ENCODE data around the gene CTCFL.

DNA sequence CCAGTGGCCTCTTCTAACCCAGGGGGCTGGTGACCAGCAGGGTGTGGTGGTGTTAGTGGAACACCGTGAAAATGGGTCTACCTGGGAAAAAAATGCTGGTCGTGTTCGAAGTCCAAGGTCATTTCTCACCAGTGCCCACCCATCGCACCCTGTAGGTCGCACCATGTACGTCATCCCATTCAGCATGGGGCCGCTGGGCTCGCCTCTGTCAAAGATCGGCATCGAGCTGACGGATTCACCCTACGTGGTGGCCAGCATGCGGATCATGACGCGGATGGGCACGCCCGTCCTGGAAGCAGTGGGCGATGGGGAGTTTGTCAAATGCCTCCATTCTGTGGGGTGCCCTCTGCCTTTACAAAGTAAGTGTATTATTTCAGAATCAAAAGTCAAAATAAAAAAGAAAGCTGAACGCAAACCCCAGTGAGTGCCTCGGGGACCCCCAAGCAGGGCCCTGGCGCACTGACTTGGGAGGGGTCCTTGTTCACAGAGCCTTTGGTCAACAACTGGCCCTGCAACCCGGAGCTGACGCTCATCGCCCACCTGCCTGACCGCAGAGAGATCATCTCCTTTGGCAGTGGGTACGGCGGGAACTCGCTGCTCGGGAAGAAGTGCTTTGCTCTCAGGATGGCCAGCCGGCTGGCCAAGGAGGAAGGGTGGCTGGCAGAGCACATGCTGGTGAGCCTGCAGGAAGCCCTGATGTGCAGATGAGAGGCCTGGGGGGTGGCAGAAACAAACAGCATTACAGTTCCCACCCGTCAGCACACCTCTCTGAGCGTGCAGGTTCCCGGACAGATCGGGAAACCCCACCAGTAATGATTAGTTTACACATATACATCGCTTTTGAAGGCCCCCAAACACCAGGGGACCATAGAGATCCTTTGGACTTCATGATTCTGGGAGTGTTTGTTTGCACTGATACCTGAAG, 37.9 kb upstream of the CTCFL start:
- TF ChIP-seq TAF1 (conservative IDR thresholded peaks at IDR 0.05) = no peak
- peak; percentile 52 for TF ChIP-seq FOXA1 (IDR thresholded peaks at IDR 0.05)
- TF ChIP-seq, protein P1, sequence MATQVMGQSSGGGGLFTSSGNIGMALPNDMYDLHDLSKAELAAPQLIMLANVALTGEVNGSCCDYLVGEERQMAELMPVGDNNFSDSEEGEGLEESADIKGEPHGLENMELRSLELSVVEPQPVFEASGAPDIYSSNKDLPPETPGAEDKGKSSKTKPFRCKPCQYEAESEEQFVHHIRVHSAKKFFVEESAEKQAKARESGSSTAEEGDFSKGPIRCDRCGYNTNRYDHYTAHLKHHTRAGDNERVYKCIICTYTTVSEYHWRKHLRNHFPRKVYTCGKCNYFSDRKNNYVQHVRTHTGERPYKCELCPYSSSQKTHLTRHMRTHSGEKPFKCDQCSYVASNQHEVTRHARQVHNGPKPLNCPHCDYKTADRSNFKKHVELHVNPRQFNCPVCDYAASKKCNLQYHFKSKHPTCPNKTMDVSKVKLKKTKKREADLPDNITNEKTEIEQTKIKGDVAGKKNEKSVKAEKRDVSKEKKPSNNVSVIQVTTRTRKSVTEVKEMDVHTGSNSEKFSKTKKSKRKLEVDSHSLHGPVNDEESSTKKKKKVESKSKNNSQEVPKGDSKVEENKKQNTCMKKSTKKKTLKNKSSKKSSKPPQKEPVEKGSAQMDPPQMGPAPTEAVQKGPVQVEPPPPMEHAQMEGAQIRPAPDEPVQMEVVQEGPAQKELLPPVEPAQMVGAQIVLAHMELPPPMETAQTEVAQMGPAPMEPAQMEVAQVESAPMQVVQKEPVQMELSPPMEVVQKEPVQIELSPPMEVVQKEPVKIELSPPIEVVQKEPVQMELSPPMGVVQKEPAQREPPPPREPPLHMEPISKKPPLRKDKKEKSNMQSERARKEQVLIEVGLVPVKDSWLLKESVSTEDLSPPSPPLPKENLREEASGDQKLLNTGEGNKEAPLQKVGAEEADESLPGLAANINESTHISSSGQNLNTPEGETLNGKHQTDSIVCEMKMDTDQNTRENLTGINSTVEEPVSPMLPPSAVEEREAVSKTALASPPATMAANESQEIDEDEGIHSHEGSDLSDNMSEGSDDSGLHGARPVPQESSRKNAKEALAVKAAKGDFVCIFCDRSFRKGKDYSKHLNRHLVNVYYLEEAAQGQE (IDR thresholded peaks at IDR 0.05) = peak; percentile 10
- TF ChIP-seq, protein P2, sequence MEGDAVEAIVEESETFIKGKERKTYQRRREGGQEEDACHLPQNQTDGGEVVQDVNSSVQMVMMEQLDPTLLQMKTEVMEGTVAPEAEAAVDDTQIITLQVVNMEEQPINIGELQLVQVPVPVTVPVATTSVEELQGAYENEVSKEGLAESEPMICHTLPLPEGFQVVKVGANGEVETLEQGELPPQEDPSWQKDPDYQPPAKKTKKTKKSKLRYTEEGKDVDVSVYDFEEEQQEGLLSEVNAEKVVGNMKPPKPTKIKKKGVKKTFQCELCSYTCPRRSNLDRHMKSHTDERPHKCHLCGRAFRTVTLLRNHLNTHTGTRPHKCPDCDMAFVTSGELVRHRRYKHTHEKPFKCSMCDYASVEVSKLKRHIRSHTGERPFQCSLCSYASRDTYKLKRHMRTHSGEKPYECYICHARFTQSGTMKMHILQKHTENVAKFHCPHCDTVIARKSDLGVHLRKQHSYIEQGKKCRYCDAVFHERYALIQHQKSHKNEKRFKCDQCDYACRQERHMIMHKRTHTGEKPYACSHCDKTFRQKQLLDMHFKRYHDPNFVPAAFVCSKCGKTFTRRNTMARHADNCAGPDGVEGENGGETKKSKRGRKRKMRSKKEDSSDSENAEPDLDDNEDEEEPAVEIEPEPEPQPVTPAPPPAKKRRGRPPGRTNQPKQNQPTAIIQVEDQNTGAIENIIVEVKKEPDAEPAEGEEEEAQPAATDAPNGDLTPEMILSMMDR (IDR thresholded peaks at IDR 0.05; ENCODE audit: low read depth, low read length, missing input control) = no peak
- no peak for TF ChIP-seq YY1 (IDR thresholded peaks at IDR 0.05)
- peak; percentile 21 to 40 for TF ChIP-seq EGR1 (IDR thresholded peaks at IDR 0.05; ENCODE audit: low read depth in 2 of 2)
- TF ChIP-seq SP1 (IDR thresholded peaks at IDR 0.05) = peak; percentile 14
- TF ChIP-seq, protein P3, sequence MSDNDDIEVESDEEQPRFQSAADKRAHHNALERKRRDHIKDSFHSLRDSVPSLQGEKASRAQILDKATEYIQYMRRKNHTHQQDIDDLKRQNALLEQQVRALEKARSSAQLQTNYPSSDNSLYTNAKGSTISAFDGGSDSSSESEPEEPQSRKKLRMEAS (IDR thresholded peaks at IDR 0.05) = peak; percentile 14
- peak in 1 of 2 donors; percentile 25 for TF ChIP-seq JUND (IDR thresholded peaks at IDR 0.05)
- TF ChIP-seq, protein P4, sequence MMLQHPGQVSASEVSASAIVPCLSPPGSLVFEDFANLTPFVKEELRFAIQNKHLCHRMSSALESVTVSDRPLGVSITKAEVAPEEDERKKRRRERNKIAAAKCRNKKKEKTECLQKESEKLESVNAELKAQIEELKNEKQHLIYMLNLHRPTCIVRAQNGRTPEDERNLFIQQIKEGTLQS (IDR thresholded peaks at IDR 0.05) = no peak
- peak; percentile 22 for TF ChIP-seq FOXA2 (IDR thresholded peaks at IDR 0.05)
- TF ChIP-seq GABPA (IDR thresholded peaks at IDR 0.05 in 1 of 2, conservative IDR thresholded peaks at IDR 0.05 in 1 of 2) = no peak
- no peak for TF ChIP-seq RXRA (IDR thresholded peaks at IDR 0.05)
- peak; percentile 48 to 56 for TF ChIP-seq HNF4A (conservative IDR thresholded peaks at IDR 0.05)

Measured in liver (tissue), 3 donors.